Muscle layer of colon (tissue), 2 donors: ENCODE data around the gene TCP1.

Experiments
- H3K27ac ChIP-seq: one replicate; pipeline ENCODE4 v1.7.0; 2013; ENCODE audit warnings: low read depth, mild to moderate bottlenecking, low read length, moderate library complexity
- H3K27me3 ChIP-seq, 2 donors: one replicate each; pipeline ENCODE4 v1.7.0; 2013; ENCODE audit warnings: low read length in 2 of 2, mild to moderate bottlenecking in 2 of 2; ENCODE audit not compliant: insufficient read depth in 2 of 2, control insufficient read depth in 1 of 2
- H3K36me3 ChIP-seq: one replicate; pipeline ENCODE4 v1.7.0; 2013; ENCODE audit warnings: mild to moderate bottlenecking, low read length; ENCODE audit not compliant: insufficient read depth
- H3K4me1 ChIP-seq: one replicate; pipeline ENCODE4 v1.7.0; 2013; ENCODE audit warnings: mild to moderate bottlenecking, low read length; ENCODE audit not compliant: insufficient read depth
- H3K4me3 ChIP-seq, 2 donors: one replicate each; pipeline ENCODE4 v1.7.0; 2013; ENCODE audit warnings: low read length in 2 of 2, low read depth in 1 of 2, mild to moderate bottlenecking in 1 of 2, moderate library complexity in 1 of 2
- H3K9ac ChIP-seq: one replicate; pipeline ENCODE4 v1.7.0; 2013; ENCODE audit warnings: low read length
- H3K9me3 ChIP-seq: one replicate; pipeline ENCODE4 v1.7.0; 2013; ENCODE audit warnings: mild to moderate bottlenecking, low read length
- donor health status: abdominal sarcoma.
- donor health status: Adenocarcinoma of cecum.

TCP1 gene

GRCh38 chr6:159815410-159815809, 26.0 kb upstream of the TCP1 start:
- no peak overlapping the region for H3K9ac ChIP-seq
- H3K27ac ChIP-seq, result no peak overlapping the region
- no peaks in the 10 kb centered on the region for H3K9me3 ChIP-seq
- no peaks in the 10 kb centered on the region for H3K4me1 ChIP-seq
- H3K27me3 ChIP-seq, result no peaks in the 10 kb centered on the region
- H3K36me3 ChIP-seq, result no peaks in the 10 kb centered on the region
- H3K4me3 ChIP-seq, result no peak overlapping the region

- Histone ChIP-seq H3K4me3 (no peak overlapping the region), H3K9ac (no peak overlapping the region), H3K9me3 (no peaks in the 10 kb centered on the region), H3K27me3 (no peaks in the 10 kb centered on the region), H3K36me3 (no peaks in the 10 kb centered on the region), H3K4me1 (no peaks in the 10 kb centered on the region), H3K27ac (no peak overlapping the region)
Observed at GRCh38 chr6:159813781-159814180, 24.4 kb upstream of the TCP1 start.

- H3K27ac ChIP-seq, result no peak overlapping the region
- no peaks in the 10 kb centered on the region for H3K36me3 ChIP-seq
- H3K4me1 ChIP-seq, result no peaks in the 10 kb centered on the region
- no peak overlapping the region for H3K9ac ChIP-seq
- no peaks in the 10 kb centered on the region for H3K9me3 ChIP-seq
- H3K27me3 ChIP-seq, result no peaks in the 10 kb centered on the region
- no peak overlapping the region for H3K4me3 ChIP-seq
Observed at GRCh38 chr6:159809149-159809548, 19.7 kb upstream of the TCP1 start.

GRCh38 chr6:159808647-159809046, 19.2 kb upstream of the TCP1 start:
- Histone ChIP-seq H3K27me3 (no peaks in the 10 kb centered on the region), H3K4me1 (no peaks in the 10 kb centered on the region), H3K27ac (no peak overlapping the region)

GRCh38 chr6:159807150-159807858, 17.9 kb upstream of the TCP1 start:
- Histone ChIP-seq H3K4me3 (no peak overlapping the region), H3K9ac (no peak overlapping the region), H3K27ac (no peak overlapping the region), H3K27me3 (no peaks in the 10 kb centered on the region), H3K4me1 (no peaks in the 10 kb centered on the region), H3K9me3 (no peaks in the 10 kb centered on the region), H3K36me3 (no peaks in the 10 kb centered on the region)

More at GRCh38 chr6:159808647-159809046, 19.2 kb upstream of the TCP1 start:
- Histone ChIP-seq H3K4me3 (no peak overlapping the region), H3K9me3 (no peaks in the 10 kb centered on the region), H3K36me3 (no peaks in the 10 kb centered on the region), H3K9ac (no peak overlapping the region)

- Histone ChIP-seq H3K27me3 (no peaks in the 10 kb centered on the region), H3K9ac (no peak overlapping the region), H3K36me3 (no peaks in the 10 kb centered on the region), H3K4me1 (no peaks in the 10 kb centered on the region), H3K9me3 (no peaks in the 10 kb centered on the region), H3K27ac (no peak overlapping the region), H3K4me3 (no peak overlapping the region)
Observed at GRCh38 chr6:159806021-159806458, 16.6 kb upstream of the TCP1 start.

- Histone ChIP-seq H3K4me1 (no peaks in the 10 kb centered on the region), H3K36me3 (no peaks in the 10 kb centered on the region), H3K4me3 (no peak overlapping the region), H3K9ac (no peak overlapping the region), H3K27ac (no peak overlapping the region), H3K27me3 (no peaks in the 10 kb centered on the region), H3K9me3 (no peaks in the 10 kb centered on the region)
Observed at GRCh38 chr6:159805440-159806020, 16.1 kb upstream of the TCP1 start.

GRCh38 chr6:159804504-159804903, 15.1 kb upstream of the TCP1 start:
- Histone ChIP-seq H3K36me3 (peaks cover 4% of the 10 kb centered on the region), H3K4me1 (no peaks in the 10 kb centered on the region), H3K9ac (no peak overlapping the region), H3K9me3 (no peaks in the 10 kb centered on the region), H3K27ac (no peak overlapping the region), H3K4me3 (no peak overlapping the region), H3K27me3 (no peaks in the 10 kb centered on the region)

- Histone ChIP-seq H3K36me3 (peaks cover 29% of the 10 kb centered on the region), H3K9me3 (no peaks in the 10 kb centered on the region), H3K4me3 (no peak overlapping the region), H3K27me3 (no peaks in the 10 kb centered on the region), H3K27ac (no peak overlapping the region), H3K4me1 (no peaks in the 10 kb centered on the region), H3K9ac (no peak overlapping the region)
Observed at GRCh38 chr6:159801935-159802334, 12.5 kb upstream of the TCP1 start.

- Histone ChIP-seq H3K36me3 (peaks cover 29% of the 10 kb centered on the region), H3K27me3 (no peaks in the 10 kb centered on the region), H3K4me1 (no peaks in the 10 kb centered on the region), H3K27ac (no peak within 1 kb of the TSS), H3K9ac (no peak within 1 kb of the TSS), H3K9me3 (no peaks in the 10 kb centered on the region), H3K4me3 (no peak within 1 kb of the TSS)
Observed at GRCh38 chr6:159800141-159800865, 10.9 kb upstream of the TCP1 start, which contains the start of gene PNLDC1. Gene PNLDC1 (plus strand): TSS chr6:159800276. CDS start chr6:159800308, 32 bp downstream.

- H3K36me3 ChIP-seq, result peaks cover 30% of the 10 kb centered on the region
- H3K9me3 ChIP-seq, result no peaks in the 10 kb centered on the region
- no peak overlapping the region for H3K4me3 ChIP-seq
- H3K27ac ChIP-seq, result no peak overlapping the region
- H3K27me3 ChIP-seq, result no peaks in the 10 kb centered on the region
- no peak overlapping the region for H3K9ac ChIP-seq
- H3K4me1 ChIP-seq, result peaks cover 5% of the 10 kb centered on the region
Observed at GRCh38 chr6:159797554-159797953, 8.2 kb upstream of the TCP1 start.
